D721Med (cell line): Measurements from ENCODE around the gene PDE3B.
"Not testable (repeated sequence)": the region's sequence is repeated elsewhere in the genome, so short reads cannot be mapped to it uniquely, and the experiment has no call there.

ENCODE experiments used
- DNase-seq: peaks from one replicate; pipeline ENCODE4 v3.0.0; 2011; ENCODE audit warnings: low spot score; ENCODE audit not compliant: insufficient read length
- FAIRE-seq: peaks from 2 replicates; lab custom pipeline; 2011; peaks lifted over from hg19 to GRCh38; lab: Jason Lieb, UNC
- CTCF ChIP-seq: IDR thresholded peaks from 2 replicates; pipeline ENCODE4 v1.5.1; 2012; ENCODE audit warnings: mild to moderate bottlenecking, control low read depth; ENCODE audit not compliant: insufficient read depth; ENCODE audit errors: missing control alignments

PDE3B gene

GRCh38 chr11:14650064-14650463 lies 6.5 kb downstream of the PDE3B start:
- no peak for TF ChIP-seq CTCF
- FAIRE-seq (no peak), DNase-seq (no peak)

GRCh38 chr11:14653090-14653489 lies 9.5 kb downstream of the PDE3B start:
- DNase-seq (no peak), FAIRE-seq (no peak)
- no peak for TF ChIP-seq CTCF

GRCh38 chr11:14655435-14655834 lies 11.8 kb downstream of the PDE3B start:
- DNase-seq (no peak), FAIRE-seq (no peak)
- no peak for TF ChIP-seq CTCF

GRCh38 chr11:14656536-14657457 lies 13.2 kb downstream of the PDE3B start:
- no peak for TF ChIP-seq CTCF
- no peak for FAIRE-seq
- DNase-seq = no peak

GRCh38 chr11:14657841-14658240 lies 14.2 kb downstream of the PDE3B start:
- no peak for DNase-seq
- FAIRE-seq = no peak
- TF ChIP-seq CTCF = no peak

GRCh38 chr11:14664926-14665325 lies 21.3 kb downstream of the PDE3B start:
- not testable (repeated sequence) for DNase-seq, FAIRE-seq

- DNase-seq = not testable (repeated sequence)
Observed at GRCh38 chr11:14667329-14667728, 23.7 kb downstream of the PDE3B start.

GRCh38 chr11:14668731-14669301 lies 25.2 kb downstream of the PDE3B start:
- no peak for FAIRE-seq
- TF ChIP-seq CTCF = no peak

More at GRCh38 chr11:14667329-14667728, 23.7 kb downstream of the PDE3B start:
- not testable (repeated sequence) for FAIRE-seq

More at GRCh38 chr11:14668731-14669301, 25.2 kb downstream of the PDE3B start:
- DNase-seq = no peak
